Esophagus squamous epithelium (tissue), 5 donors: ENCODE data around the gene COL4A2. TPM values are rescaled to one million over a fixed set of nuclear protein-coding genes. Genes with fewer than 3 reads are reported as not detected.

Experiments used
- DNase-seq: peaks from one replicate; lab custom pipeline; 2025; lab: John Stamatoyannopoulos, UW
- H3K27ac ChIP-seq, 4 donors: fragments of 200-600 bp; sonication (generic); one replicate each; pipeline ENCODE4 v1.5.1; 2016 to 2019; ENCODE audit warnings: mild to moderate bottlenecking in 1 of 4
- H3K27me3 ChIP-seq, 4 donors: fragments of 200-600 bp; sonication (generic); 1 replicate in 3 of 4; 2 replicates in 1 of 4; pipeline versions ENCODE4 v1.5.1 to v1.6.0; 2017 to 2021; ENCODE audit warnings: antibody characterized with exemption in 1 of 4
- H3K36me3 ChIP-seq, 3 donors: fragments of 200-600 bp; sonication (generic); one replicate each; pipeline ENCODE4 v1.5.1; 2016 to 2019
- H3K4me1 ChIP-seq, 3 donors: fragments of 200-600 bp; sonication (generic); one replicate each; pipeline ENCODE4 v1.5.1; 2017 to 2019
- H3K4me3 ChIP-seq, 4 donors: fragments of 200-600 bp; sonication (generic); 1 replicate in 3 of 4; 2 replicates in 1 of 4; pipeline ENCODE4 v1.5.1; 2016 to 2019; ENCODE audit warnings: mild to moderate bottlenecking in 2 of 4, moderate library complexity in 1 of 4
- H3K9me3 ChIP-seq, 3 donors: fragments of 200-600 bp; sonication (generic); one replicate each; pipeline ENCODE4 v1.5.1; 2016 to 2019
- CTCF ChIP-seq, 6 experiments: fragments of 450-650 bp in 4 of 6; fragments of 200-600 bp in 2 of 6; sonication (generic) in 2 of 6; IDR thresholded peaks; one replicate each; pipeline ENCODE4 v1.5.1; 2016 to 2019; ENCODE audit warnings: antibody characterized with exemption in 6 of 6, mild to moderate bottlenecking in 4 of 6, moderate library complexity in 4 of 6
- POLR2A ChIP-seq, 4 donors: fragments of 450-650 bp; IDR thresholded peaks; one replicate each; pipeline ENCODE4 v1.6.1; 2017; ENCODE audit warnings: antibody characterized with exemption in 4 of 4, mild to moderate bottlenecking in 4 of 4, moderate library complexity in 3 of 4
- WGBS, 2 donors: methylation state at CpG; one replicate each; pipeline ENCODE4 v1.1.5; 2018; 5-methylcytosine and 5-hydroxymethylcytosine counted together
- intact Hi-C: fragments of 100-400 bp; cut with DNase I; formaldehyde crosslinking; loops from one replicate; pipeline ENCODE4 v1.15.0; 2022
- total RNA-seq, 4 donors: library from RNA; depleted of rRNA; stranded (reverse); fragments of >200 nt; gene quantifications; one replicate each; pipeline ENCODE4 v1.1.0, GENCODE V29; 2016
- donor health status: DM: yes; HTN: yes; CAD: no.

COL4A2 gene
- total RNA-seq, 4 donors from 2014 or later: 11.9 to 102 (median 43.5) TPM

GRCh38 chr13:110354715-110355473, 47.8 kb downstream of the COL4A2 start:
- TF ChIP-seq POLR2A (IDR thresholded peaks at IDR 0.05): no peak
- TF ChIP-seq CTCF (IDR thresholded peaks at IDR 0.05): no peak
- Histone ChIP-seq H3K27ac (peak overlapping the region in 3 of 4 donors; percentile 45 to 54 (median 54)), H3K36me3 (no peaks in the 10 kb centered on the region), H3K4me1 (peaks cover 0 to 18% (median 5%) of the 10 kb centered on the region in 3 donors), H3K27me3 (no peaks in the 10 kb centered on the region), H3K4me3 (no peak overlapping the region), H3K9me3 (no peaks in the 10 kb centered on the region)
- DNase-seq: no peak
- 71 to 96% methylated on average over 3 to 5 of the region's 5 CpGs for WGBS, 2 donors
- intact Hi-C loops: no loop called here

GRCh38 chr13:110356362-110356761, 49.3 kb downstream of the COL4A2 start:
- H3K27me3 ChIP-seq: no peaks in the 10 kb centered on the region
- 67 to 82% methylated on average over 10 to 11 of the region's 12 CpGs for WGBS, 2 donors
- TF ChIP-seq POLR2A (IDR thresholded peaks at IDR 0.05): no peak
- no peak for TF ChIP-seq CTCF (IDR thresholded peaks at IDR 0.05)
- peak overlapping the region in 3 of 4 donors; percentile 19 to 77 (median 26) for H3K27ac ChIP-seq
- intact Hi-C loops: no loop called here
- no peak for DNase-seq
- H3K4me1 ChIP-seq: peaks cover 0 to 24% (median 5%) of the 10 kb centered on the region in 3 donors
- H3K4me3 ChIP-seq: no peak overlapping the region
- no peaks in the 10 kb centered on the region for H3K9me3 ChIP-seq
- no peaks in the 10 kb centered on the region for H3K36me3 ChIP-seq

GRCh38 chr13:110358381-110358780, 51.3 kb downstream of the COL4A2 start:
- H3K9me3 ChIP-seq: no peaks in the 10 kb centered on the region
- H3K27ac ChIP-seq: no peak overlapping the region
- 85 to 91% methylated on average over 4 of the region's 4 CpGs for WGBS, 2 donors
- no peak overlapping the region for H3K4me3 ChIP-seq
- peaks cover 0 to 25% (median 7%) of the 10 kb centered on the region in 3 donors for H3K4me1 ChIP-seq
- no peak for TF ChIP-seq CTCF (IDR thresholded peaks at IDR 0.05)
- no peak for TF ChIP-seq POLR2A (IDR thresholded peaks at IDR 0.05)
- no peaks in the 10 kb centered on the region for H3K36me3 ChIP-seq
- intact Hi-C loops: no loop called here
- DNase-seq: no peak
- no peaks in the 10 kb centered on the region for H3K27me3 ChIP-seq

GRCh38 chr13:110359840-110360301, 52.8 kb downstream of the COL4A2 start:
- peak overlapping the region in 3 of 4 donors; percentile 77 to 88 (median 84) for H3K27ac ChIP-seq
- intact Hi-C loops: no loop called here
- no peak overlapping the region for H3K4me3 ChIP-seq
- H3K27me3 ChIP-seq: no peaks in the 10 kb centered on the region
- no peaks in the 10 kb centered on the region for H3K9me3 ChIP-seq
- no peak for DNase-seq
- TF ChIP-seq CTCF (IDR thresholded peaks at IDR 0.05): no peak
- TF ChIP-seq POLR2A (IDR thresholded peaks at IDR 0.05): no peak
- no peaks in the 10 kb centered on the region for H3K36me3 ChIP-seq
- 65 to 74% methylated on average over 6 to 7 of the region's 7 CpGs for WGBS, 2 donors
- peaks cover 0 to 24% (median 7%) of the 10 kb centered on the region in 3 donors for H3K4me1 ChIP-seq

GRCh38 chr13:110360598-110360997, 53.5 kb downstream of the COL4A2 start:
- WGBS, 2 donors: 73 to 78% methylated on average over 5 to 7 of the region's 11 CpGs
- TF ChIP-seq POLR2A (IDR thresholded peaks at IDR 0.05): no peak
- no peak for TF ChIP-seq CTCF (IDR thresholded peaks at IDR 0.05)
- DNase-seq: no peak
- Histone ChIP-seq H3K27me3 (no peaks in the 10 kb centered on the region), H3K4me1 (peaks cover 0 to 24% (median 7%) of the 10 kb centered on the region in 3 donors), H3K4me3 (no peak overlapping the region), H3K9me3 (no peaks in the 10 kb centered on the region), H3K36me3 (no peaks in the 10 kb centered on the region), H3K27ac (peak overlapping the region in 3 of 4 donors; percentile 77 to 88 (median 84))
- intact Hi-C loops: no loop called here
